ENCODE data around the gene KDM2A.

Gene KDM2A

DNA sequence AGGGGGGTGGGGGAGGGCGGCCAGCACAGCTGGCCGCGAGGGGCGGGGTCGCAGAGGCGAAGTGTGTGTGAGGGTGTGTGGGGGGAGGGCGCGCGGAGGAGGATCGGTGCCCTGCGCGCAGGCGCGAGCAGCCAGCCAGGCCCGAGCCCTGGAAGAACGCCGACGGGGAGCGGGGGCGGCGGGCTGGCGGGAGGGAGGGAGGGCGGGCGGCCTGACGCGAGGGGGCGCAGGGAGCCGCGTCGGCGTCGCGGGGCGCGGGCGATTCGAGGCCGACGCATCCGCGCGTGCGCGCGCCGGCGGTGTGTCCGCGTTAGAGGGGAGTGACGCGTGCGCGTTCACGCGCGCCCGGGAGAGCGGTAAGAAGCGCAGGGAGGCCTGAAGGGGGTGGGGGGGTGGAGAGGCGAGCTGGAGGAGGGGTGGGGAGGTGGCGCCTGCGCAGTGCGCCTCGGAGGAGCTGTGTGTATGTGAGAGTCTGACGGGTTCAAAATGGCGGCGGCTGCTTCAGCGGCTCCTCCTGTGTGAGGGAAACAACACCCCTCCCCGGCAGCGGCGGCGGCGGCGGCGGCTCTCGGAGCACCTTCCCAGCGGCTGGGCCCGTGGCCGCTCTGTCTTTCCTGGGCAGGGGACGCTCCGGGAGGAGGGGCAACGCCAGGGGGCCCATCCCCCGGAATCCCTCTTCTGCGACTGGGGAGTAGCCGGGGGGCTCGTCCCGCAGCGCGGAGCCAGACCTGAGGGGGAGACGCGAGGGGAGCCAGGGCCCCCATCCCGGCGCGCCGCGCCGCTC, at the start of gene KDM2A:
Gene KDM2A (plus strand): TSS at position 463 of the 784 bp plus-strand sequence. CDS start 2,054 bp downstream, outside the sequence.
- peak; percentile 99 for DNase-seq

DNA sequence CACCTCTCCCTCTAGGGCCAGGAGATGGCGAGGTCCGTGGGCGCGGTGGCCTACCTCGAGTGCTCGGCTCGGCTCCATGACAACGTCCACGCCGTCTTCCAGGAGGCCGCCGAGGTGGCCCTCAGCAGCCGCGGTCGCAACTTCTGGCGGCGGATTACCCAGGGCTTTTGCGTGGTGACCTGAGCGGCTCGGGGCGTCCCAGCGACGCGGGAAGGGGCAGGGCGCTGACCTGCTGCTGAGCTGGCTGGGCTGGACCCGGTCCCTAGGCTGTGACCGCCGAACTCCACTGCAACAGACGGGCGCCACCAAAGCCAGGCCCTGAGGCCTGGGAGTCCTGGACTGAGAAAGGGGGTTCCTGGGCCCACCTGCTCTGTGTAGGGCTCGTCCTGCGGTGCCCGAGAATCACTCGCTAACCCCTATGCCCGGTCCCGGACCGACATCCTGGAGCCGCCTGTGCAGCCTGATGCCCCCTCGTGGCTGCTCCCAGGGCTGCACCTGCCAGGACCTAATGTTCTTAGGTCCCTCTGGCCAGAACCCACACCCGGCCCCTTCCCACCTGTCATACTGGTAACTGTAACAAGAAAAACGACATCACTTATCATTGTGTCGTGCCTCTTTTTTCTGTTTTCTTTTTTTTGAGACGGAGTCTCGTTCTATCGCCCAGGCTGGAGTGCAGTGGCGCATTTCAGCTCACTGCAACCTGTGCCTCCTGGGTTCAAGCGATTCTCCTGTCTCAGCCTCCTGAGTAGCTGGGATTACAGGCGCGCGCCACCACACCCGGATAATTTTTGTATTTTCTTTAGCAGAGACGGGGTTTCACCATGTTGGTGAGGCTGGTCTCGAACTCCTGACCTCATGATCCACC, 47.4 kb upstream of the KDM2A start:
- DNase-seq = peak; percentile 87

DNA sequence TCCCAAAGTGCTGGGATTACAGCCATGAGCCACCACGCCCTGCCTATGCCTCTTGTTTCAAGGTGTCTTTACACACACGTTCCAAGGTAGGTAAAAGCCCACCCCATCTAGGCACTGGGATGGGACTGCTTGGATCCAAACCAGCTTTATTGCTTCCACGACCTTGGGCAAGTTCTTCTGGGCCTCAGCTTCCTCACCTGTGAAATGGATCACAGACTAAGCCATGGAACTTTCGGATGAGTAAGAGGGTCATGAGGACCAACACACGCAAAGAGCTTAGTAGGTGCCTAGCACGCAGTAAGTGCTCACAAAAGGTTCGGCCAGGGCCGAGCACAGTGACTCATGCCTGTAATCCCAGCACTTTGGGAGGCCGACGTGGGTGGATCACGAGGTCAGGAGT, 46.8 kb upstream of the KDM2A start:
- no peak for DNase-seq

DNA sequence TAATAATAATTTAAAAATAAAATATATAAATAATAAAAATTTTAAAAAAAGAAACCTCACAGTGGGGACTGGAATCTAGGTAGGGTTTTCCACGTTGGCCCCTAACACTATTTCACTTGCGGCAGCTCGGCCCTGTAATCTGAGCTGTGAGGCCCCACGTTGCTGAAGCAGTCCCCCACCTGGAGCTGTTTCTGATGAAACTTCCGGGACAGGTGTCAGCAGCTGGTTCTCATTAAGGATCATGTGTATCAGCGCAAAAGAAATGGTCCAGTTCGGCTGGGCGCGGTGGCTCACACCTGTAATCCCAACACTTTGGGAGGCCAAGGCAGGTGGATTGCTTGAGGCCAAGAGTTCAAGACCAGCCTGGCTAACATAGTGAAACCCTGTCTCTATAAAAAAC, 45.2 kb upstream of the KDM2A start:
- DNase-seq = no peak

DNA sequence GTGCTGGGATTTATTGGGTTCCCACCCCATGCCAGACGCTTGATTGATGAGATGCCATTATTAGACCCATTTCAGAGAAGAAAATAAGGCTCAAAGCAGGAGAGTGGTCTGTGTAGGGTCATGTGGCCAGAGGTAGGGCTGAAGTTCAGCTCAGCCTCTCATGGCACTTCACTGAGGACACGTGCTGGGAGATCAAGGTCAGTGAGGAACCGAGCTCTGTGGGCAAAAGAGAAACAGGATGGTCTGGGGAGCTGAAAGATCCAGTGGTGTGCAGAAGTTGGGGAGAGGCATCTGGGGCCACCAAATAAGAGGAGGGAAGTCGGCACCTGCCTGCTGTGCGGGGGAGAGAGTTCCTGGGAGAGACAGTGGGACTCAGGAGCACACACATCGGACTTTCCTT, 42.9 kb upstream of the KDM2A start:
- no peak for DNase-seq

DNA sequence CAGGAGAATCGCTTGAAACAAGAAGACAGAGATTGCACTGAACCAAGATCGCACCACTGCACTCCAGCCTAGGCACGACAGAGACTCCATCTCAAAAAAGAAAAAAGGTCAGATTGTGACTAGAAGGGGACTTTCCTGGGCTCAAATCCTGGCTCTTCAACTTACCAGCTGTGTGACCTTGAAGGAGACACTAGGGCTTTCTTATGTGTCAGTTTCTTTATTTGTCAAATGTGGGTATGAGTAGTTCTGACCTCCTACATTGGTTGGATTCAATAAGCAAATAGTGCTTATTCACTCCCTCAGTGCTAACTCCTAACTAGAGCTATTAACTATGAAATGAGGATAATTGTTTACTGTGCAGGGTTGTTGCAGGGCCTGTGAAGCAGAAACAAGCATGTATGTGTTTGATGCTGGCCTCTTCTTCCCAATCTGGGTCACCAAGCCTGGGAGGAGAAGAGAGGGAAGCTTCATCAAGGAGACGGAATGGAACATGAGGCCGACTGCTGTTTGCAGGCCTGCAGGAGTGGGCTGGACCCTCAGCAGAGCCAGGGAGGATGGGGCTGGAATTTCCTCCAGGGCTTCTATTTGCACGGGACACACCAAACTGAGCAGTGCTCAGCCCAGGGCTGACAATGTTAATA, 39.9 kb upstream of the KDM2A start:
- DNase-seq = no peak

DNA sequence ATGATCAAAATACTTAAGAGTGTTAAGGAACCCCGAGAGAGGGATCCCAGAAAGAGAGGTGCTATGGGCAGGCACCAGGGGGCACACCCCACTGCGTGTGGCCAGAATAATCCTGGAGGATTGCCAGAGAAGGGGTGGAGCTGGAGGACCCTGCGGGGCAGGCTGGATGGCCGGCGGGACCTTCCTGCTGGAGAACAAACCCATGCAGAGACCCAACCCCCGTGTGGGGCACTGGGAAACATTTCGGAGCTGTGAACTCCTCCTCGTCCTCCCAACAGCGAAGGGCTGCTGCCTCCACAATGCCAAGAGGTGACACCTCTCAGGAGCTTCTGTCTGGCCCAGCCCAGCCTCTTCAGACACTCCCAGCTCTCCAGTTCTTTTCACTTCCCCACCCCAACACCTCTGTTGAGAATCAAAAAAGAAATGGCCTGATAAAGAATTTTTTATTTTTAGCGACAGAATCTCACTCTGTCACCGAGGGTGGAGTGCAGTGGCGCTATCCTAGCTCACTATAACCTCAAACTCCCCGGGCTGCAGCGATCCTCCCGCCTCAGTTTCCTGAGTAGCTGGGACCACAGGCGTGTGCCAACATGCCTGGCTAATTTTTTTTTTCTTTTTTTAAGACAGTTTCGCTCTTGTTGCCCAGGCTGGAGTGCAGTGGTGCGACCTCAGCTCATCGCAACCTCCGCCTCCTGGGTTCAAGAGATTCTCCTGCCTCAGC, 36.8 kb upstream of the KDM2A start:
- DNase-seq = peak; percentile 12

DNA sequence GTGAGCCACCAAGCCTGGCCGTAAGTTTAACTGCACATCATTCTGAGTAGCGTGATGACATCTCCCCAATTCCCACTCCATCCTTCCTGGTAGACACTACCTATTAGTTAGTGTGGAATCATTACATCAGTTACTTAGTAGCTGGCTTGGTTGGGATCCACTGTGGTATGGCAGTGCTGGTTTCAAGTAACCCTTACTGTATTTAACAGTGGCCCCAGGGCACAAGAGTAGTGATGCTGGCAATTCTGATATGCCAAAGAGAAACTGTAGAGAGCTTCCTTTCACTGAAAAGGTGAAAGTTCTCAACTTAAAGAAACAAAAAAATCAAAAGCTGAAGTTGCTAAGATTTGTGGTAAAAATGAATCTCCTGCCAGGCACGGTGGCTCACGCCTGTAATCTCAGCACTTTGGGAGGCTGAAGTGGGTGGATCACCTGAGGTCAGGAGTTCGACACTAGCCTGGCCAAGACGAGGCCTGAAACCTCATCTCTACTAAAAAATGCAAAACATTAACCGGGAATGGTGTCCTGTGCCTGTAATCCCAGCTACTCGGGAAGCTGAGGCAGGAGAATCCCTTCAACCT, 35.2 kb upstream of the KDM2A start:
- no peak for DNase-seq

DNA sequence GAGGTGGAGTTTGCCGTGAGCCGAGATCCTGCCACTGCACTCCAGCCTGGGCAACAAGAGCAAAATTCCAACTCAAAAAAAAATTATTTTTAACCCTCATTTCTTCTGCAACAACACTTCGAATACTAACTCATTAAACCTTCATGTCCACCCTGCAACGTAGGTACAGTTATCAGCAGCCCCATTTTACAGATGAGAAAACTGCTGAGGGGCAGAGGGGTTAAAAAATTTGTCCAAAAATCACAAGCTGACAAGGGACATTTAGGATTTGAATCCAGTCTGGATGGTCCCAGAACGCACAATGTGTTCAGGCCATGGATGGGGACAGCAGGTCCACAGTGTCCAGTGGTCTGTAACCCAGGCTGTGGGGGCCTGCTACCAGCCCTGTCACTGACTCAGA, 33.4 kb upstream of the KDM2A start:
- no peak for DNase-seq

DNA sequence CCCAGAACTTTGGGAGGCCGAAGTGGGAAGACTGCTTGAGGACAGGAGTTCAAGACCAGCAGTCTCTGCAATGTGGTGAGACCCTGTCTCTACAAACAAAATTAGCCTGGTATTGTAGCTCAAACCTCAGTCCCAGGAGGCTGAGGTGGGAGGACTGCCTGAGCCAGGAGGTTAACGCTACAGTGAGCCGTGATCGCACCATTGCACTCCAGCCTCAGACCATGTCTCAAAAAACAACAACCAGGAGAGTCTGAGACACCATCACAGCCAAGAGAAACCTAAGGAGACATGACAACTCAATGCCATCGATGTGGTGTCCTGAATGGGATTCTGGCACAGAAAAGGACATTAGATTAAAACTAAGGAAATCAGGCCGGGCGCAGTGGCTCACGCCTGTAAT, 28.3 kb upstream of the KDM2A start:
- no peak for DNase-seq

DNA sequence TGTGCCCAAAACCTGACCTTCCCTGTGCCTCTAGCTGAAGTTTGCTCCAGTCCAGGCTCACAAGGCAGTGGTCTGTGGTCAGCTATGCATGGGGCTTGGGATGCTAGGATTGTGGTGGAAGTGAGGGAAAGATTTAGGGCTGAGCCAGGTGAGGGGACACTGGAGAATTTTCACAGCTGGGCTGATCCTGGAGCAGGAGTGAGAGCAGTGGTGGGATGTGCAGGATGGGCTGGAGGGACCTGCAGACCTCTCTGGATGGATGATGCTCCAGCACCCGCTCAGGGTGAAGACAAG, 23.9 kb upstream of the KDM2A start:
- no peak for DNase-seq

DNA sequence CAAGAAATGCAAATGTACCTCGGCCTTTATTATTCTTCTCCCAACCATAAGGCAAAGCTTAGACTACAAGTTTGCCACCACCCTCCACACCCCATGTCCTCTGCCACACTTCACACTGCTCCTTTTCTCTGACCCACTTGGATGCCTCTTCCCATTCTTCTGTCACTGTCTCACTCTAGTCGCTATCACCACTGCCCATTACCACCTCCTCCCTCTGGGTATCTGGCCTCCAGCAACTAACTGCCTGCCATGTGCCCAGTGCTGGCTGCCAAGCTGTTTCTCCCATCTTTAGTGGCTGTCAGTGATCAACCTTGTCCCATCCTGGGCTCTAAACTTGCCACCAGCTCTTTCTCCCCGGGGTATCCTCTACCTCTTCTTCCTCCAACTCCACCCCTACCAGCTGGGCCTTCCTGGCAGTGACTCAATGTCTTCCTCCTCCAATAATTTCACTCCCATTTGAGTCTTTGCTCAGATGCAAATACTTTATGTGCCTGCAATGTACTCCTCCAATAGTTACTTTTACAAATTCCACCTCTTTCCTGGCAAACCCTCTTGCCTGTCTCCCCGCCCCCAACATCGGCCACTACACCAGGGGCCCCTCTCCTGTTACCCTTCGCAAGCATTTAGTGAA, 20.1 kb upstream of the KDM2A start:
- DNase-seq = no peak

DNA sequence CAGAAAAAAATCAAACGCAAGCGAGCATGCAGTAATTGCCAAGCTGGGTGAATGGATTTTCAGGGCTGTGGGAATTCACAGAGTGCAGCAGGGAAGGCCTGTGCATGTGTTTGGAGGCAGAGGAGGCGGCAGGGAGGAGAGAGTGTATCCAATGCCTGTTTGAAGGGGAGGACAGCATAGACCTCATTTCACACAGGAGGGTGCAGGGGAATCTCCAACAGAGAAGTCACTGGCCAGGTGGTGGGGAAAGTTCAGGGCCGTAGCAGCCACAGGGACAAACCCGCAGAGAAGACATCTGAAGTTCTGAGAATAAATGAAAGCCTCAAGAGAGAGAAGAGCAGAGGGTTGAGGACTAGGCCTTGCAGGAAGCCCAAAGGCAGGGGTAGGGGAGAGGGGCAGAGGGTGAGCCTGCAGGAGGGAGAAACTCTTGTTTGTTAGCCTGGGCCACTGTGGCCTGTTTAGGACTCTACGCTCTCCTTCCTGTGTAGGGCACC, 19.2 kb upstream of the KDM2A start:
- DNase-seq = no peak

DNA sequence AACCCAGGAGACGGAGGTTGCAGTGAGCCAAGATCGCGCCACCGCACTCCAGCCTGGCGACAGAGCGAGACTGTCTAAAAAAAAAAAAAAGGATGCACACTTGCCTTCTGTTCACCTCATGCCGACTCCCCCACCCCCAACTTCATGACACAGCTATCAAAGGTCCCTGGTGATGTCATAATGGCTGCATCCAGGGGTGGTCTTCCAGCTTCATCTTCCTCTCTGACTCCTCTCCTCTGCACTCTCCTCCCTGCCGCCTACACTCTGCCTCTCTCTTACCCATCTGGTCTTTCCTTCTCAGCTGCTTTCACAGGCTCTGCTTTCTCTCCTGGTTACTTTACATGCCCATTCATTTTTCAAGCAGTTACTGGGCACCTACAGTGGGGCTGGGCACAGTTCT, 16.4 kb upstream of the KDM2A start:
- DNase-seq = no peak

DNA sequence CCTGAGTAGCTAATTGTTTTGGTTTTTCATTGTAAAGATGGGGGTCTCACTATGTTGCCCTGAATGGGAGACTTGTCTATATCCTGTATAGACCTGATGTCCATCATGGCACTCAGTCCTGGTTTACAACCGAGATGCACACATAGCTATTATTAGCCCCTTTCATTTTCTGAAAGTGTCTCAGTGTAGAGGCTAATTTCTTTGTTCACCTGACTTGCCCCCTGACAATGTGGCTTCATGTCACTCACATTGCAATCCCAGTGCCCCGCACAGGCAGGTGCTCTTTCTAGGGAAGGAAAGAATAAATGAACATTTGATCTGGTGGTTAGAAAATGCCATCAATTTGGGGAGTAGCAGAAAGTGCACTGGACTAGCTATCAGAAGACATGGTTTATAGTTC, 13.1 kb upstream of the KDM2A start:
- DNase-seq = no peak

DNA sequence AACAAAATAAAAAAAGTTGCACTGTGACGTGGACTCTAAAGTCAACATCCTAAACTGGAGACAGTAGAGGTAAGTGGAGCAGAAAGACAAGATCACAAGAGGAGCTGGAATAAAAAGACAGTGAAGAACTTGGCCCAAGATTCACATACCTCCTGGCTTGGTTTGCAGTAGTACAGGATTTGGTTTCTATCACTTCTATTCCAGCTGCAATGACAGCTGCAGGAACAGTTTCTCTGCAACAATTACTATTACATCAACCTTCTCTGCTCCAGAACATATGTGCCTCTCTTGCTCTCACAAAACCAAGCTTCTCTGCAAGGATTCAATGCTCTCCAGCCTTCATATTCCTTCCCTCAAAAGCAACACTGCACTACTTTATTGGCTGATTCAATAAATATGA, 7.8 kb upstream of the KDM2A start:
- no peak for DNase-seq

DNA sequence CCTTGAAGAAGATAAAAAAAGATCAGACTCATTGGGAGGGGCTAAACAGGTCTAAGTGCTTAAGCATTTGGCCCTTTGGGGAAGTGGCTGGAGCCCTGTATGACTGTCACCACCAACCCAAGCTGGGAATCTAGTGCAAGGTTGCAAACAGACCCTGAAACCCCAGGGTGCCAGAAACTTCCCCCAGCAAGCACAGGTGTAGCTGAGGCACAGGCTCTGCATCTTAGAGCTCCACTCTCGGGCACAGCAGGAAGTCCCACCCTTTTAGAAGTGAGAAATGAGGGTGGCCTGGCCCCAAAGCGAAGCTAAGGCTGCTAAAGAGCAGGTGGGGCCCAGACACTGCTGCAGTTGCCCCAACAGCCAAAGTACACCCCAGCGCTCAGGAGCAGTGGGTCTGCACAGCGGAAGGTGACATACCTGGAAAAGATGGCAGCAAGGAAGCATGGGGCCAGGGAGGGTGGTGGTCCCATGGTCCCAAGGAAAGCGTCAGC, 5.8 kb upstream of the KDM2A start:
- no peak for DNase-seq

DNA sequence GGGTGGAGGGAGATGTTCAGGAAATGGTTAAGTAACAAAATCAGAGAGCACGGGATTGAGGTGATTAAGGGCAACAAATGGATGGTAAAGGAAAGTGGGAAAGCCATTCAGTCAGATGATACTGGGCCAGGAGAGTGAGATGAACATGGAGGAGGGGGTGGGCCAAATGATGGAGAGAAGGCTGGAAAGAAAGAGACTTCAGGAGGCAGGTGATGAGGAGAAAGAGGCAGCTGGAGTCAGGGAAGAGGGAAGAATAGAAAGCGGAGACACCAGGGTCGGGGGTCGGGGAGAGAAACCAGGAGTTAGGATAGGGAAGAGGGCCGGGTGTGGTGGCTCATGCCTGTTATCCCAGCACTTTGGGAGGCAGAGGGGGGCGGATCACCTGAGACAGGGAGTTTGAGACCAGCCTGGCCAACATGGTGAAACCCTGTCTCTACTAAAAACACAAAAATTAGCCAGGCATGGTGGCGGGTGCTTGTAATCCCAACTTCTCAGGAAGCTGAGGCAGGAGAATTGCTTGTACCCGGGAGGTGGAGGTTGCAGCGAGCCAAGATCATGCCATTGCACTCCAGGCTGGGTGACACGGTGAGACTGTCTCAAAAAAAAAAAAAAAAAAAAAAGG, 4.7 kb upstream of the KDM2A start:
- no peak for DNase-seq

DNA sequence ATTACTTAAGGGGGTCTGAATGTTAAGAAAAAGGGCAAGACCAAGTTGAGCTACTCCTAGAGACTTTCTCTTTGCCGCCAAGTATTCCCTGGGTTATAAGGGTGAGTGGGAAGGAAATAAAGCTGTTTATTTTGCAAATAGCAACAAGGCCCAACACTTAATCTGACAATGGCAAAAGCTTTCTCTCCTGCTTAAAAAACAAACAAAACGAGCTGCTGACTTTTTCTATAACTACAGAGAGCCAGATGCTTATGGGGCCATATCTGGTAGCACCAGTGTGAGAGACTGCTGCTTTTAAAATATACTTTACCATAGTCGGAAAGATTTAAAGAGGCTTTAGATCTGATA, 2.3 kb upstream of the KDM2A start:
- no peak for DNase-seq

DNA sequence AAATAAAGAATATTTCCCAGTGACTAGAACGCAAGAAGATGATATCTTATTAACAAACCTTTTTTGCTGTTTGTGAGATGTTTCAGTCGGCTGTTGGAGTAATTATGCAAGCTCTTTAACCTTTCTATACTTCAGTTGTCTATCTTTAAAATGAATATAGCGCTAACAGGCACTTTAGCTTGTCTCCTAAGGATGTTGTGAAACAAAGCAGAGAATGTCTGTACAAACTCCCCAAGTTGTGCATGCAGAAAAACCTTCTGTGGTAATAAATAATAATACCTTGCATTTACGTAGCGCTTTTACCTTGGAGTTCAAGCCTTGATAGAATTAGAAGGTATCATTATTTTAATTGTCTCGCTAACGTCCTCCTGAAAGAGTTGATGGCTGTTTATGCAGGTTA, 1.9 kb upstream of the KDM2A start:
- DNase-seq = no peak

DNA sequence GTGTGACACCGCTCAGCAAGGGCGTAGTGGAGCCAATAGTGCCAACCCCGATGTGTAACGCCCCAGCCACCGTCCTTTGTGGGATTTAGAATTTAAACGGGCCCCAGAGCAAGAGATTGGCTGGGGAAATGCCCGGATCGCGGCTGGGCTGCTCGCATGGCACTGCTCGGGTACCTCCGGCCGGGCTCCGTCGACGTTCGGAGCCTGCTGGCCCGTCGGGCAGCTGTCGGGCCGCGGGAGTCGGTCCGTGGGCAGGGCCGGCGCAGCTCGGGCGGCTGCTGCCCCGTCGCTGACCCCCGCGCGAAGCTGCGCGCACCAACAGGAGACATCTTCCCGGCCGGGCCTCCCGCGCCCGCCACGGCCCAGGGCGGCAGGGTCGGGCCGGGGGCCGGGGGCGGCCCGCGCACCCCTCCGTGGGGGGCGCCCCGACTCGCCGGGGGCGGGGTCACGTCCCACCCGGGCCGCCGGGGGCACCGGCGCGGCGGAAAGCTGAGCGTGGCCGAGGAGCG, 1.3 kb upstream of the KDM2A start:
- peak; percentile 60 for DNase-seq
